Measurements from ENCODE around the gene ARHGAP25. TPM values are rescaled to one million over a fixed set of nuclear protein-coding genes. Genes with fewer than 3 reads are reported as not detected.

ARHGAP25 gene
- total RNA-seq, 1 donor from 2014 or later: 31.8 TPM

GRCh38 chr2:68748568-68748967, 14.0 kb downstream of the ARHGAP25 start:
- TF ChIP-seq, protein P1, sequence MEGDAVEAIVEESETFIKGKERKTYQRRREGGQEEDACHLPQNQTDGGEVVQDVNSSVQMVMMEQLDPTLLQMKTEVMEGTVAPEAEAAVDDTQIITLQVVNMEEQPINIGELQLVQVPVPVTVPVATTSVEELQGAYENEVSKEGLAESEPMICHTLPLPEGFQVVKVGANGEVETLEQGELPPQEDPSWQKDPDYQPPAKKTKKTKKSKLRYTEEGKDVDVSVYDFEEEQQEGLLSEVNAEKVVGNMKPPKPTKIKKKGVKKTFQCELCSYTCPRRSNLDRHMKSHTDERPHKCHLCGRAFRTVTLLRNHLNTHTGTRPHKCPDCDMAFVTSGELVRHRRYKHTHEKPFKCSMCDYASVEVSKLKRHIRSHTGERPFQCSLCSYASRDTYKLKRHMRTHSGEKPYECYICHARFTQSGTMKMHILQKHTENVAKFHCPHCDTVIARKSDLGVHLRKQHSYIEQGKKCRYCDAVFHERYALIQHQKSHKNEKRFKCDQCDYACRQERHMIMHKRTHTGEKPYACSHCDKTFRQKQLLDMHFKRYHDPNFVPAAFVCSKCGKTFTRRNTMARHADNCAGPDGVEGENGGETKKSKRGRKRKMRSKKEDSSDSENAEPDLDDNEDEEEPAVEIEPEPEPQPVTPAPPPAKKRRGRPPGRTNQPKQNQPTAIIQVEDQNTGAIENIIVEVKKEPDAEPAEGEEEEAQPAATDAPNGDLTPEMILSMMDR (IDR thresholded peaks at IDR 0.05): no peak
- H3K27me3 ChIP-seq: no peaks in the 10 kb centered on the region
- H3K4me1 ChIP-seq: peaks cover 37% of the 10 kb centered on the region
- H3K9me3 ChIP-seq: no peaks in the 10 kb centered on the region
- no peak for DNase-seq
- no peak overlapping the region for H3K4me3 ChIP-seq
- intact Hi-C loops (cut with DNase I): no loop called here
- H3K27ac ChIP-seq: no peak overlapping the region
- no peaks in the 10 kb centered on the region for H3K36me3 ChIP-seq
- ATAC-seq: no peak

DNA sequence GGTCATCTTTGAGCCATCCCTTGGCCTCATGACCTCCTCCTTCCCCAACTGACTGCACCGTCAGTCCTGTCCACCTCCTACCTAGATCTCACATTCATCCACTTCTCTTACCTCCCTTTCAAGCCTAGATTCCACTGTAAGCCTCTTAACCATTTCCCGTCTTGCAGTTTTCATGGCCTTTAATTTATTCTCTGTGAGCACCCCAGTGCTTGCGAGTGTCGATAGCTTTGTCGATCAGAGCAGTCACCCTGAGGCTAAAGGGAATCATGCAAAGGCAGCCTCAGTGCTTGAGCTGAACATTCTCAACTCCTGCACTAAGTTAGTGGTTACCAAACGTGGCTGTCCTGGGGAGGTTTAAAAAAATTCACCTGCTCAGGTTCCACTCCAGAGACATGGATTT, 14.7 kb downstream of the ARHGAP25 start:
- Histone ChIP-seq H3K4me3 (no peak overlapping the region), H3K4me1 (peaks cover 29% of the 10 kb centered on the region), H3K36me3 (no peaks in the 10 kb centered on the region), H3K27me3 (no peaks in the 10 kb centered on the region), H3K9me3 (no peaks in the 10 kb centered on the region), H3K27ac (no peak overlapping the region)
- ATAC-seq: no peak
- TF ChIP-seq, protein P1 (IDR thresholded peaks at IDR 0.05): no peak
- intact Hi-C loops (cut with DNase I): no loop called here
- DNase-seq: no peak

GRCh38 chr2:68750592-68751396, 16.2 kb downstream of the ARHGAP25 start:
- peak overlapping the region; percentile 14 for H3K27ac ChIP-seq
- H3K4me3 ChIP-seq: no peak overlapping the region
- TF ChIP-seq, protein P1 (IDR thresholded peaks at IDR 0.05): no peak
- H3K27me3 ChIP-seq: no peaks in the 10 kb centered on the region
- intact Hi-C loops (cut with DNase I): loop anchor here (5.0 kb wide), 2 partner anchors 157 to 177 kb away; no protein-coding TSS in a partner anchor
- ATAC-seq (no peak), DNase-seq (no peak)
- H3K9me3 ChIP-seq: no peaks in the 10 kb centered on the region
- H3K36me3 ChIP-seq: no peaks in the 10 kb centered on the region
- peaks cover 43% of the 10 kb centered on the region for H3K4me1 ChIP-seq

- intact Hi-C loops (cut with DNase I): loop anchor here (5.0 kb wide), 2 partner anchors 156 to 176 kb away; no protein-coding TSS in a partner anchor
- Histone ChIP-seq H3K36me3 (no peaks in the 10 kb centered on the region), H3K4me3 (no peak overlapping the region), H3K27me3 (no peaks in the 10 kb centered on the region), H3K4me1 (peaks cover 45% of the 10 kb centered on the region), H3K9me3 (no peaks in the 10 kb centered on the region), H3K27ac (peak overlapping the region; percentile 14)
- ATAC-seq (peak; percentile 98), DNase-seq (peak; percentile 94)
- TF ChIP-seq, protein P1 (IDR thresholded peaks at IDR 0.05): peak; percentile 96
Observed at GRCh38 chr2:68751397-68752339, 17.1 kb downstream of the ARHGAP25 start.

DNA sequence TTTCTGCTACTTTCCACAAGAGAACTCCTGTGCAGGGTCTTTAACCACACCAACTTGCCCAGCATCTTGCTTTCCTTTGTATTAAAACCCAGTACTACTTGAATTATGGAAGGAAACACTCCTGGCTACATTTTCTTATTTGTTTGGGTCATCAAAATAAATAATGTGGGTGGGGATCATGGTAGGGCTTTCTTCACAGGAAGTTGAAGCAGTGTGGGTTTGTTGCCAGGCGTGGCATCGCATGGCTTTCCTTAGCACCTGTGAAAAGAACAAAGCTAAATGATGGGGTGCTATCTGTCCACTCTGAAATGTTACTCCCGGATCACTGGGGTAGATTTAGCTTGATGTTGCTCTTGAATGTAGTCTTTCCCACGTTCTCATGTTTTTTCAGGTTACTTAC, 18.7 kb downstream of the ARHGAP25 start:
- TF ChIP-seq, protein P1 (IDR thresholded peaks at IDR 0.05): no peak
- peak overlapping the region; percentile 1 for H3K27ac ChIP-seq

More for the DNA sequence above, 18.7 kb downstream of the ARHGAP25 start:
- Histone ChIP-seq H3K4me3 (no peak overlapping the region), H3K9me3 (no peaks in the 10 kb centered on the region), H3K36me3 (no peaks in the 10 kb centered on the region), H3K27me3 (no peaks in the 10 kb centered on the region), H3K4me1 (peaks cover 41% of the 10 kb centered on the region)
- intact Hi-C loops (cut with DNase I): loop anchor here (5.0 kb wide), 2 partner anchors 154 to 174 kb away; no protein-coding TSS in a partner anchor
- ATAC-seq: peak; percentile 10
- no peak for DNase-seq

All from upper lobe of right lung (tissue), 1 donor.